H9 (cell line): ENCODE data around the gene COMT. TPM values are rescaled to one million over a fixed set of nuclear protein-coding genes. Genes with fewer than 3 reads are reported as not detected.

Experiments used
- DNase-seq: peaks from one replicate; pipeline ENCODE4 v3.0.0-alpha.2; 2017
- H2AFZ ChIP-seq: one replicate; pipeline ENCODE4 v1.6.1; 2013; ENCODE audit warnings: mild to moderate bottlenecking, low read length, control low read depth, moderate library complexity
- H2AK5ac ChIP-seq: 2 replicates; pipeline ENCODE4 v1.6.1; 2013; ENCODE audit warnings: low read length, control low read depth, mixed read lengths; ENCODE audit not compliant: insufficient read length
- H2BK120ac ChIP-seq: one replicate; pipeline ENCODE4 v1.6.1; 2013; ENCODE audit warnings: low read depth, mild to moderate bottlenecking, low read length, control low read depth, inconsistent platforms; ENCODE audit not compliant: poor library complexity, severe bottlenecking
- H2BK12ac ChIP-seq: 2 replicates; pipeline ENCODE4 v1.6.1; 2013; ENCODE audit warnings: low read length, control low read depth, mixed read lengths, low read depth; ENCODE audit not compliant: insufficient read length
- H2BK15ac ChIP-seq: 2 replicates; pipeline ENCODE4 v1.6.1; 2013; ENCODE audit warnings: low read depth, low read length, control low read depth
- H2BK20ac ChIP-seq: one replicate; pipeline ENCODE4 v1.6.1; 2013; ENCODE audit warnings: low read depth, mild to moderate bottlenecking, low read length, control low read depth, inconsistent platforms; ENCODE audit not compliant: poor library complexity, severe bottlenecking
- H2BK5ac ChIP-seq: 2 replicates; pipeline ENCODE4 v1.6.1; 2013; ENCODE audit warnings: low read length, control low read depth, mixed read lengths; ENCODE audit not compliant: insufficient read length
- H3K14ac ChIP-seq: 2 replicates; pipeline ENCODE4 v1.6.1; 2013; ENCODE audit warnings: low read length, control low read depth; ENCODE audit not compliant: insufficient read depth
- H3K18ac ChIP-seq: 2 replicates; pipeline ENCODE4 v1.6.1; 2013; ENCODE audit warnings: low read depth, mild to moderate bottlenecking, mixed read lengths, low read length, control low read depth; ENCODE audit not compliant: insufficient read length
- H3K23ac ChIP-seq: 2 replicates; pipeline ENCODE4 v1.6.1; 2013; ENCODE audit warnings: low read length, control low read depth, mixed read lengths, low read depth; ENCODE audit not compliant: insufficient read length
- H3K23me2 ChIP-seq: 2 replicates; pipeline ENCODE4 v1.6.1; 2013; ENCODE audit warnings: low read depth, mild to moderate bottlenecking, mixed read lengths, low read length, control low read depth; ENCODE audit not compliant: insufficient read length, poor library complexity, severe bottlenecking
- H3K27ac ChIP-seq: 2 replicates; pipeline ENCODE4 v1.5.1; 2013; ENCODE audit warnings: low read length, control low read depth, mixed read lengths, low read depth; ENCODE audit not compliant: insufficient read length
- H3K27me3 ChIP-seq: 2 replicates; pipeline ENCODE4 v1.6.1; 2013; ENCODE audit warnings: low read length, control low read depth, inconsistent platforms; ENCODE audit not compliant: insufficient read depth
- H3K4ac ChIP-seq: 2 replicates; pipeline ENCODE4 v1.6.1; 2013; ENCODE audit warnings: low read depth, mild to moderate bottlenecking, control low read depth, inconsistent platforms, low read length, moderate library complexity
- H3K4me1 ChIP-seq: 2 replicates; pipeline ENCODE4 v1.6.1; 2013; ENCODE audit warnings: low read length, control low read depth, inconsistent platforms; ENCODE audit not compliant: insufficient read depth
- H3K4me2 ChIP-seq: 2 replicates; pipeline ENCODE4 v1.6.1; 2013; ENCODE audit warnings: low read length, control low read depth, mixed read lengths; ENCODE audit not compliant: insufficient read length, insufficient read depth
- H3K56ac ChIP-seq: 2 replicates; pipeline ENCODE4 v1.6.1; 2013; ENCODE audit warnings: low read depth, mild to moderate bottlenecking, mixed read lengths, low read length, control low read depth; ENCODE audit not compliant: insufficient read length
- H3K79me1 ChIP-seq: 2 replicates; pipeline ENCODE4 v1.6.1; 2013; ENCODE audit warnings: low read depth, mild to moderate bottlenecking, moderate library complexity, low read length, control low read depth, inconsistent platforms; ENCODE audit not compliant: insufficient read depth, poor library complexity, severe bottlenecking
- H3K79me2 ChIP-seq: 2 replicates; pipeline ENCODE4 v1.6.1; 2013; ENCODE audit warnings: low read length, control low read depth, inconsistent platforms; ENCODE audit not compliant: insufficient read depth
- H3K9ac ChIP-seq: 2 replicates; pipeline ENCODE4 v1.6.1; 2013; ENCODE audit warnings: low read length, control low read depth, mixed read lengths; ENCODE audit not compliant: insufficient read length; ENCODE audit errors: extremely low read depth
- H3K9me3 ChIP-seq: one replicate; pipeline ENCODE4 v1.6.1; 2013; ENCODE audit warnings: low read depth, low read length, inconsistent platforms; ENCODE audit not compliant: control insufficient read depth
- H3T11ph ChIP-seq: one replicate; pipeline ENCODE4 v1.6.1; 2013; ENCODE audit warnings: mild to moderate bottlenecking, low read length, control low read depth, inconsistent platforms
- H4K20me1 ChIP-seq: one replicate; pipeline ENCODE4 v1.6.1; 2013; ENCODE audit not compliant: control insufficient read depth, insufficient read length, insufficient read depth
- H4K5ac ChIP-seq: 2 replicates; pipeline ENCODE4 v1.6.1; 2013; ENCODE audit warnings: low read depth, mild to moderate bottlenecking, mixed read lengths, low read length, control low read depth; ENCODE audit not compliant: insufficient read length
- H4K8ac ChIP-seq: replicated peaks from 2 replicates; pipeline ENCODE4 v1.6.1; 2013; ENCODE audit warnings: low read length, control low read depth, mixed read lengths, low read depth; ENCODE audit not compliant: insufficient read length
- H4K91ac ChIP-seq: 2 replicates; pipeline ENCODE4 v1.6.1; 2013; ENCODE audit warnings: low read depth, mild to moderate bottlenecking, moderate library complexity, mixed read lengths, low read length, control low read depth; ENCODE audit not compliant: insufficient read length
- H3K27ac Mint-ChIP-seq, 3 experiments: 2 replicates in 2 of 3; 3 replicates in 1 of 3; pipeline ENCODE4 v1.8.0; 2020 to 2021; ENCODE audit warnings: mixed read lengths in 3 of 3, mild to moderate bottlenecking in 1 of 3, moderate library complexity in 1 of 3
- H3K27me3 Mint-ChIP-seq: 2 replicates; pipeline ENCODE4 v1.8.0; 2021; ENCODE audit warnings: low read depth, mild to moderate bottlenecking, moderate library complexity, mixed read lengths
- H3K36me3 Mint-ChIP-seq, 3 experiments: 2 replicates in 2 of 3; 3 replicates in 1 of 3; pipeline ENCODE4 v1.8.0; 2020 to 2021; ENCODE audit warnings: low read depth in 3 of 3, mixed read lengths in 3 of 3; ENCODE audit not compliant: insufficient read depth in 1 of 3
- H3K4me1 Mint-ChIP-seq, 2 experiments: 2 replicates each; pipeline ENCODE4 v1.8.0; 2020; ENCODE audit warnings: mixed read lengths in 2 of 2
- H3K4me3 Mint-ChIP-seq, 2 experiments: 2 replicates in 1 of 2; 3 replicates in 1 of 2; pipeline ENCODE4 v1.8.0; 2020 to 2021; ENCODE audit warnings: mild to moderate bottlenecking in 2 of 2, mixed read lengths in 2 of 2, moderate library complexity in 1 of 2
- H3K9me3 Mint-ChIP-seq, 2 experiments: 2 replicates in 1 of 2; 3 replicates in 1 of 2; pipeline ENCODE4 v1.8.0; 2020; ENCODE audit warnings: mild to moderate bottlenecking in 2 of 2, mixed read lengths in 2 of 2, moderate library complexity in 1 of 2
- WGBS: extraction: QIAGEN DNeasy Blood & Tissue Kit; methylation state at CpG from one replicate; pipeline ENCODE4 v1.1.7; 2013; ENCODE audit warnings: missing lambda C conversion rate, low lambda C conversion rate, mixed read lengths; ENCODE audit not compliant: insufficient read length; ENCODE audit errors: extremely low coverage; 5-methylcytosine and 5-hydroxymethylcytosine counted together
- total RNA-seq: library from RNA; stranded (reverse); gene quantifications from 2 replicates; pipeline ENCODE4 v1.2.1, GENCODE V29; 2021
- TF ChIP-seq, protein P1 (sequence below): fragments of 200-600 bp; sonication (generic); conservative IDR thresholded peaks from 3 replicates; pipeline ENCODE4 v1.8.0; 2021; ENCODE audit warnings: antibody characterized with exemption, mild to moderate bottlenecking

COMT gene
- total RNA-seq, 1 experiment from 2014 or later = 42.2 TPM

DNA sequence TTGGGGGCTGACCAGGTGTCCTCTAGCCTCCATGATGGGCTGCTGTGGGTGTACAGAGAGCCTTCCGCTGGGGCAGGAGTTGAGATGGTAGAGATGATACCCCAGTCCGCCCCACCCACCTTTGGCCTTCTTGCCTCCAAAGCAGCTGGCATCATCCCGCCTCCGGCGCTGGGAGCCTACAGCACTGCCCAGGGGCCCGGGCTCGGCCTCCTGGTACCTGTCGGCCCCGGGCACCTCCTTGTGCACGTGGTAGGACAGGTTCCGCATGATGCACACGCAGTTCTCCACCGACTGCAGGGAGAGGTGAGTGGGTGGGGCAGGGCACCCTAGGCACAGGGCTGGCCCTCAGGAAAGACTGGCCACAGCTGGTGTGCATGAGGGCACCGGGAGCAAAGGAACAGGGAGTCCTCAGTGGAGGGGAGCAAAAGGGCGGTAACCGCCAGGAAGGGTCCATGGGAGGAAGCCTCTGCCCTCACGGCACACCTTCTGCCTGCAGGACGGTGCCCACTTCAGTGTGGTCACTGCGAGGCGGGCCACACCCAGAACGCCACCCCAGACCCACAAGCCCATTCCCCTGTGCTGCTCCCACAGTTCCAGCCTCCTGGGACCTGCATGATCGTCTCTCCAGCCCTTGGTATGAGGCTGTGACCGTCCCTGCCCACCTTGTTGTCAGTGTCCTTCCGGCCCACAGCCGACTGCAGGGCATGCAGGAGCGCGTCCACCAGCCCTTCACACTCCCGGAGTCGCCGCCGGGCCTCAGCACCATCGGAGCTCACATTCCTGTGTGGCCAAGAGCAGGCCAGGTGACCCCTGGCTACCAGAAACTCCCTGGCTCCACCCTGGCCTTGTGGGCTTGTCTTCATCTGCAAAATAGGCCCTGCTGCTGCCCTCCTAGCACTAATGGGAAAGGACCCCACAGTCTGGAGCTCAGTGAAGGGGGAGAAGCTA lies 36.0 kb downstream of the COMT start:
- Histone ChIP-seq H3K9ac (no peak overlapping the region), H2BK5ac (no peak overlapping the region), H3K9me3 (no peaks in the 10 kb centered on the region), H3K4me1 (no peaks in the 10 kb centered on the region; the same call in 1 of the 2 replicates), H2BK20ac (no peak overlapping the region), H3K4ac (no peak overlapping the region), H3K79me1 (no peaks in the 10 kb centered on the region), H3K56ac (no peak overlapping the region), H2BK12ac (no peak overlapping the region), H4K5ac (no peak overlapping the region), H3K14ac (no peak overlapping the region), H3K27ac (no peak overlapping the region), H2AK5ac (no peak overlapping the region), H3K23ac (no peak overlapping the region), H3K4me2 (no peak overlapping the region), H2BK120ac (no peak overlapping the region), H3K79me2 (no peaks in the 10 kb centered on the region), H2AFZ (no peak overlapping the region), H4K8ac (no peak overlapping the region), H3T11ph (no peak overlapping the region), H4K20me1 (no peaks in the 10 kb centered on the region), H3K18ac (no peak overlapping the region), H3K27me3 (no peaks in the 10 kb centered on the region), H4K91ac (no peak overlapping the region), H2BK15ac (no peak overlapping the region), H3K23me2 (no peaks in the 10 kb centered on the region)
- H3K36me3 Mint-ChIP-seq = peaks cover 10 to 42% (median 34%) of the 10 kb centered on the region in 3 experiments; a peak in 5 of 7 replicates
- TF ChIP-seq, protein P1, sequence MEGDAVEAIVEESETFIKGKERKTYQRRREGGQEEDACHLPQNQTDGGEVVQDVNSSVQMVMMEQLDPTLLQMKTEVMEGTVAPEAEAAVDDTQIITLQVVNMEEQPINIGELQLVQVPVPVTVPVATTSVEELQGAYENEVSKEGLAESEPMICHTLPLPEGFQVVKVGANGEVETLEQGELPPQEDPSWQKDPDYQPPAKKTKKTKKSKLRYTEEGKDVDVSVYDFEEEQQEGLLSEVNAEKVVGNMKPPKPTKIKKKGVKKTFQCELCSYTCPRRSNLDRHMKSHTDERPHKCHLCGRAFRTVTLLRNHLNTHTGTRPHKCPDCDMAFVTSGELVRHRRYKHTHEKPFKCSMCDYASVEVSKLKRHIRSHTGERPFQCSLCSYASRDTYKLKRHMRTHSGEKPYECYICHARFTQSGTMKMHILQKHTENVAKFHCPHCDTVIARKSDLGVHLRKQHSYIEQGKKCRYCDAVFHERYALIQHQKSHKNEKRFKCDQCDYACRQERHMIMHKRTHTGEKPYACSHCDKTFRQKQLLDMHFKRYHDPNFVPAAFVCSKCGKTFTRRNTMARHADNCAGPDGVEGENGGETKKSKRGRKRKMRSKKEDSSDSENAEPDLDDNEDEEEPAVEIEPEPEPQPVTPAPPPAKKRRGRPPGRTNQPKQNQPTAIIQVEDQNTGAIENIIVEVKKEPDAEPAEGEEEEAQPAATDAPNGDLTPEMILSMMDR = no peak
- no peak overlapping the region for H3K4me3 Mint-ChIP-seq
- no peaks in the 10 kb centered on the region; a peak in 1 of 5 replicates for H3K9me3 Mint-ChIP-seq
- H3K4me1 Mint-ChIP-seq = peaks cover 11 to 18% of the 10 kb centered on the region in 2 experiments
- no peaks in the 10 kb centered on the region for H3K27me3 Mint-ChIP-seq
- peak overlapping the region in 1 of 3 experiments; percentile 62; a peak in 1 of 7 replicates for H3K27ac Mint-ChIP-seq
- DNase-seq = no peak
- WGBS = no CpG with 5 or more reads among the region's 32 CpGs
